HepG2 (cell line): ENCODE measurements around the gene MLXIPL. TPM values are rescaled to one million over a fixed set of nuclear protein-coding genes. Genes with fewer than 3 reads are reported as not detected.

Source experiments
- AGO1 ChIP-seq: fragments of 200-400 bp; formaldehyde crosslinking; IDR thresholded peaks from 2 replicates; pipeline ENCODE4 v1.6.1; 2017; ENCODE audit warnings: mild to moderate bottlenecking, low read depth, low read length, moderate library complexity; ENCODE audit not compliant: poor library complexity, severe bottlenecking
- ARNTL ChIP-seq: sonication (generic); formaldehyde crosslinking; IDR thresholded peaks from 2 replicates; pipeline ENCODE4 v1.4.0; 2020; ENCODE audit warnings: mild to moderate bottlenecking, missing genetic modification reagents
- ISL2 ChIP-seq: sonication (generic); formaldehyde crosslinking; IDR thresholded peaks from 2 replicates; pipeline ENCODE4 v1.5.0; 2020; ENCODE audit warnings: missing genetic modification reagents
- MTF1 ChIP-seq: sonication (generic); formaldehyde crosslinking; IDR thresholded peaks from 2 replicates; pipeline ENCODE4 v1.5.0; 2020; ENCODE audit warnings: missing genetic modification reagents
- NBN ChIP-seq: fragments of 450-650 bp; conservative IDR thresholded peaks from 2 replicates; pipeline ENCODE4 v1.6.1; 2017
- YY1 ChIP-seq: IDR thresholded peaks from 2 replicates; pipeline ENCODE4 v1.6.1; 2011; ENCODE audit warnings: low read length, low read depth, moderate library complexity, mild to moderate bottlenecking; ENCODE audit not compliant: insufficient read depth, insufficient replicate concordance
- ZNF121 ChIP-seq: sonication (generic); formaldehyde crosslinking; IDR thresholded peaks from 2 replicates; pipeline ENCODE4 v1.5.0; 2020; ENCODE audit warnings: mild to moderate bottlenecking, missing genetic modification reagents
- ZNF44 ChIP-seq: sonication (generic); formaldehyde crosslinking; IDR thresholded peaks from 2 replicates; pipeline ENCODE4 v1.5.1; 2020; ENCODE audit warnings: mild to moderate bottlenecking, missing genetic modification reagents
- ZNF496 ChIP-seq: sonication (generic); formaldehyde crosslinking; IDR thresholded peaks from 2 replicates; pipeline ENCODE4 v1.8.1; 2023; ENCODE audit warnings: mild to moderate bottlenecking, moderate library complexity, missing genetic modification reagents; ENCODE audit not compliant: insufficient replicate concordance
- ZNF629 ChIP-seq: sonication (generic); formaldehyde crosslinking; conservative IDR thresholded peaks from 2 replicates; pipeline ENCODE4 v1.5.0; 2020; ENCODE audit warnings: missing genetic modification reagents
- polyA plus RNA-seq, 8 experiments: library from polyadenylated mRNA; depleted of rRNA in 3 of 8; stranded (reverse) in 7 of 8; unstranded in 1 of 8; fragments of >200 nt; fragmentation: Illumina TruSeq in 4 of 8; extraction: Trizol in 4 of 8; gene quantifications; 2 replicates each; pipeline versions ENCODE4 v1.2.1 to v1.2.3, GENCODE V29; 2011 to 2016; ENCODE audit warnings: low read depth in 4 of 8, missing spikeins in 1 of 8, mixed read lengths in 1 of 8; ENCODE audit not compliant: insufficient read depth in 1 of 8
- total RNA-seq, 5 experiments: library from RNA; depleted of rRNA; stranded (reverse); fragments of >200 nt; fragmentation: Illumina TruSeq; extraction: Trizol; gene quantifications; 2 replicates each; pipeline ENCODE4 v1.2.3, GENCODE V29; 2016; ENCODE audit warnings: low read depth in 1 of 5
- TF ChIP-seq, protein P1 (sequence below): sonication (generic); formaldehyde crosslinking; conservative IDR thresholded peaks from 2 replicates; pipeline ENCODE4 v1.8.0; 2022; ENCODE audit warnings: low read depth, missing genetic modification reagents
- TF ChIP-seq, protein P2 (sequence below): sonication (generic); formaldehyde crosslinking; IDR thresholded peaks from 2 replicates; pipeline ENCODE4 v1.8.1; 2023; ENCODE audit warnings: mild to moderate bottlenecking, missing genetic modification reagents, borderline replicate concordance
- TF ChIP-seq, protein P3 (sequence below): sonication (generic); formaldehyde crosslinking; conservative IDR thresholded peaks from 2 replicates; pipeline ENCODE4 v1.4.0; 2020; ENCODE audit warnings: mild to moderate bottlenecking, missing genetic modification reagents, moderate library complexity
- TF ChIP-seq, protein P4 (sequence below): sonication (generic); formaldehyde crosslinking; IDR thresholded peaks from 2 replicates; pipeline ENCODE4 v1.9.0; 2021; ENCODE audit warnings: mild to moderate bottlenecking, missing genetic modification reagents

MLXIPL gene
- total and polyA plus RNA-seq, 2 of the 13 experiments (the other 11 are each of a cell fraction or from before 2014, with no cell fraction given) = 51.6 to 60.1 TPM

DNA sequence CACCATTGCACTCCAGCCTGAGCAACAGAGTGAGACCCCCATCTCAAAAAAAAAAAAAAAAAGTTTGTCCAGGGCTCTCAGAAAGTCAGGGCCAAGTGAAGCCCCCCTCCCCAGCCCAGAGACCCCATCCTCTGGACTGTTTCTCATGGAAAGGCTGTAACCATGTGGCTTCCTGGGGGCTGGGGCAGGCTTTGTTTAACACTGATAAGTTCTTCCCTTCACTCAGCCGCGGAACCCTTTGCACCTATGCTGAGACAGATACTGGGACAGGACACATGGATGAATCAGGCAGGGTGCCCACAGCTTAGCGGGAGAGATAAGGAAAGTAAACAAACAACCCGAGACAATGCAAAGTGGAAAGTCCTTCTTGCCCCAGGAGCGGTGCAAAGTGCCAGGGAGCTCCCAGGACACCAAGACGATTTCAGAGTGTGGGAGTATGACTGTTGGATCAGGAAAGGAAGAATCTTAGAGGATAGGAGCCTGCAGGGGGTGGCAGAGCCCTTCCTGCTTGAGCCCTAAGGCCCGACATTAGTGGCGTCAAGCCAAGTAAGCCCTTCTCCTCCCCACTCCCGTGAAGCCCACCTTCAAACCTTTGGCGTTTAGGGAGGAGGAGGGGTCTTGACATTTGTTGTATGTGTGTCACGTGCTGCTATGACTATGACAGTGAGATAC is 11.6 kb downstream of the MLXIPL start (continued):
- TF ChIP-seq, protein P1, sequence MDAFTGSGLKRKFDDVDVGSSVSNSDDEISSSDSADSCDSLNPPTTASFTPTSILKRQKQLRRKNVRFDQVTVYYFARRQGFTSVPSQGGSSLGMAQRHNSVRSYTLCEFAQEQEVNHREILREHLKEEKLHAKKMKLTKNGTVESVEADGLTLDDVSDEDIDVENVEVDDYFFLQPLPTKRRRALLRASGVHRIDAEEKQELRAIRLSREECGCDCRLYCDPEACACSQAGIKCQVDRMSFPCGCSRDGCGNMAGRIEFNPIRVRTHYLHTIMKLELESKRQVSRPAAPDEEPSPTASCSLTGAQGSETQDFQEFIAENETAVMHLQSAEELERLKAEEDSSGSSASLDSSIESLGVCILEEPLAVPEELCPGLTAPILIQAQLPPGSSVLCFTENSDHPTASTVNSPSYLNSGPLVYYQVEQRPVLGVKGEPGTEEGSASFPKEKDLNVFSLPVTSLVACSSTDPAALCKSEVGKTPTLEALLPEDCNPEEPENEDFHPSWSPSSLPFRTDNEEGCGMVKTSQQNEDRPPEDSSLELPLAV = no peak
- TF ChIP-seq, protein P2, sequence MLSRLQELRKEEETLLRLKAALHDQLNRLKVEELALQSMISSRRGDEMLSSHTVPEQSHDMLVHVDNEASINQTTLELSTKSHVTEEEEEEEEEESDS (CRISPR knock-in tag) = peak; percentile 69; the same call in 1 of the 2 replicates
- TF ChIP-seq ARNTL (CRISPR knock-in tag) (peak; percentile 86; the same call in 1 of the 2 replicates), MTF1 (CRISPR knock-in tag) (no peak), ZNF629 (CRISPR knock-in tag) (peak; percentile 33; the same call in 1 of the 2 replicates), ISL2 (peak; percentile 82; the same call in 1 of the 2 replicates), NBN (no peak), AGO1 (no peak), ZNF121 (CRISPR knock-in tag) (peak; percentile 79; the same call in 1 of the 2 replicates), ZNF44 (no peak), ZNF496 (CRISPR knock-in tag) (no peak), YY1 (peak; percentile 25)
- TF ChIP-seq, protein P3, sequence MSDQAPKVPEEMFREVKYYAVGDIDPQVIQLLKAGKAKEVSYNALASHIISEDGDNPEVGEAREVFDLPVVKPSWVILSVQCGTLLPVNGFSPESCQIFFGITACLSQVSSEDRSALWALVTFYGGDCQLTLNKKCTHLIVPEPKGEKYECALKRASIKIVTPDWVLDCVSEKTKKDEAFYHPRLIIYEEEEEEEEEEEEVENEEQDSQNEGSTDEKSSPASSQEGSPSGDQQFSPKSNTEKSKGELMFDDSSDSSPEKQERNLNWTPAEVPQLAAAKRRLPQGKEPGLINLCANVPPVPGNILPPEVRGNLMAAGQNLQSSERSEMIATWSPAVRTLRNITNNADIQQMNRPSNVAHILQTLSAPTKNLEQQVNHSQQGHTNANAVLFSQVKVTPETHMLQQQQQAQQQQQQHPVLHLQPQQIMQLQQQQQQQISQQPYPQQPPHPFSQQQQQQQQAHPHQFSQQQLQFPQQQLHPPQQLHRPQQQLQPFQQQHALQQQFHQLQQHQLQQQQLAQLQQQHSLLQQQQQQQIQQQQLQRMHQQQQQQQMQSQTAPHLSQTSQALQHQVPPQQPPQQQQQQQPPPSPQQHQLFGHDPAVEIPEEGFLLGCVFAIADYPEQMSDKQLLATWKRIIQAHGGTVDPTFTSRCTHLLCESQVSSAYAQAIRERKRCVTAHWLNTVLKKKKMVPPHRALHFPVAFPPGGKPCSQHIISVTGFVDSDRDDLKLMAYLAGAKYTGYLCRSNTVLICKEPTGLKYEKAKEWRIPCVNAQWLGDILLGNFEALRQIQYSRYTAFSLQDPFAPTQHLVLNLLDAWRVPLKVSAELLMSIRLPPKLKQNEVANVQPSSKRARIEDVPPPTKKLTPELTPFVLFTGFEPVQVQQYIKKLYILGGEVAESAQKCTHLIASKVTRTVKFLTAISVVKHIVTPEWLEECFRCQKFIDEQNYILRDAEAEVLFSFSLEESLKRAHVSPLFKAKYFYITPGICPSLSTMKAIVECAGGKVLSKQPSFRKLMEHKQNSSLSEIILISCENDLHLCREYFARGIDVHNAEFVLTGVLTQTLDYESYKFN = peak; percentile 98
- TF ChIP-seq, protein P4, sequence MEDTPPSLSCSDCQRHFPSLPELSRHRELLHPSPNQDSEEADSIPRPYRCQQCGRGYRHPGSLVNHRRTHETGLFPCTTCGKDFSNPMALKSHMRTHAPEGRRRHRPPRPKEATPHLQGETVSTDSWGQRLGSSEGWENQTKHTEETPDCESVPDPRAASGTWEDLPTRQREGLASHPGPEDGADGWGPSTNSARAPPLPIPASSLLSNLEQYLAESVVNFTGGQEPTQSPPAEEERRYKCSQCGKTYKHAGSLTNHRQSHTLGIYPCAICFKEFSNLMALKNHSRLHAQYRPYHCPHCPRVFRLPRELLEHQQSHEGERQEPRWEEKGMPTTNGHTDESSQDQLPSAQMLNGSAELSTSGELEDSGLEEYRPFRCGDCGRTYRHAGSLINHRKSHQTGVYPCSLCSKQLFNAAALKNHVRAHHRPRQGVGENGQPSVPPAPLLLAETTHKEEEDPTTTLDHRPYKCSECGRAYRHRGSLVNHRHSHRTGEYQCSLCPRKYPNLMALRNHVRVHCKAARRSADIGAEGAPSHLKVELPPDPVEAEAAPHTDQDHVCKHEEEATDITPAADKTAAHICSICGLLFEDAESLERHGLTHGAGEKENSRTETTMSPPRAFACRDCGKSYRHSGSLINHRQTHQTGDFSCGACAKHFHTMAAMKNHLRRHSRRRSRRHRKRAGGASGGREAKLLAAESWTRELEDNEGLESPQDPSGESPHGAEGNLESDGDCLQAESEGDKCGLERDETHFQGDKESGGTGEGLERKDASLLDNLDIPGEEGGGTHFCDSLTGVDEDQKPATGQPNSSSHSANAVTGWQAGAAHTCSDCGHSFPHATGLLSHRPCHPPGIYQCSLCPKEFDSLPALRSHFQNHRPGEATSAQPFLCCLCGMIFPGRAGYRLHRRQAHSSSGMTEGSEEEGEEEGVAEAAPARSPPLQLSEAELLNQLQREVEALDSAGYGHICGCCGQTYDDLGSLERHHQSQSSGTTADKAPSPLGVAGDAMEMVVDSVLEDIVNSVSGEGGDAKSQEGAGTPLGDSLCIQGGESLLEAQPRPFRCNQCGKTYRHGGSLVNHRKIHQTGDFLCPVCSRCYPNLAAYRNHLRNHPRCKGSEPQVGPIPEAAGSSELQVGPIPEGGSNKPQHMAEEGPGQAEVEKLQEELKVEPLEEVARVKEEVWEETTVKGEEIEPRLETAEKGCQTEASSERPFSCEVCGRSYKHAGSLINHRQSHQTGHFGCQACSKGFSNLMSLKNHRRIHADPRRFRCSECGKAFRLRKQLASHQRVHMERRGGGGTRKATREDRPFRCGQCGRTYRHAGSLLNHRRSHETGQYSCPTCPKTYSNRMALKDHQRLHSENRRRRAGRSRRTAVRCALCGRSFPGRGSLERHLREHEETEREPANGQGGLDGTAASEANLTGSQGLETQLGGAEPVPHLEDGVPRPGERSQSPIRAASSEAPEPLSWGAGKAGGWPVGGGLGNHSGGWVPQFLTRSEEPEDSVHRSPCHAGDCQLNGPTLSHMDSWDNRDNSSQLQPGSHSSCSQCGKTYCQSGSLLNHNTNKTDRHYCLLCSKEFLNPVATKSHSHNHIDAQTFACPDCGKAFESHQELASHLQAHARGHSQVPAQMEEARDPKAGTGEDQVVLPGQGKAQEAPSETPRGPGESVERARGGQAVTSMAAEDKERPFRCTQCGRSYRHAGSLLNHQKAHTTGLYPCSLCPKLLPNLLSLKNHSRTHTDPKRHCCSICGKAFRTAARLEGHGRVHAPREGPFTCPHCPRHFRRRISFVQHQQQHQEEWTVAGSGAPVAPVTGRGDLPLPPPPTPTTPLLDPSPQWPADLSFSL (CRISPR knock-in tag) = no peak
